Esophagus muscularis mucosa (tissue), 4 donors: ENCODE results near the gene PACSIN3. TPM values are rescaled to one million over a fixed set of nuclear protein-coding genes. Genes with fewer than 3 reads are reported as not detected.

Source experiments
- DNase-seq: peaks from one replicate; pipeline ENCODE4 v3.0.0-alpha.2; 2017; ENCODE audit errors: extremely low spot score
- H3K27ac ChIP-seq, 4 donors: fragments of 200-600 bp; sonication (generic); replicated peaks in 1 of 4; 1 replicate in 3 of 4; 2 replicates in 1 of 4; pipeline ENCODE4 v1.5.1; 2016 to 2019; ENCODE audit warnings: mild to moderate bottlenecking in 1 of 4
- H3K27me3 ChIP-seq, 4 donors: fragments of 200-600 bp; sonication (generic); one replicate each; pipeline versions ENCODE4 v1.5.1 to v1.6.0; 2016 to 2019
- H3K36me3 ChIP-seq, 4 donors: fragments of 200-600 bp; sonication (generic); one replicate each; pipeline ENCODE4 v1.5.1; 2016 to 2019
- H3K4me1 ChIP-seq, 4 donors: fragments of 200-600 bp; sonication (generic); one replicate each; pipeline ENCODE4 v1.5.1; 2016 to 2019
- H3K4me3 ChIP-seq, 4 donors: fragments of 200-600 bp; sonication (generic); 1 replicate in 2 of 4; 2 replicates in 2 of 4; pipeline ENCODE4 v1.5.1; 2016 to 2019; ENCODE audit warnings: mild to moderate bottlenecking in 4 of 4, moderate library complexity in 1 of 4
- H3K9me3 ChIP-seq, 4 donors: fragments of 200-600 bp; sonication (generic); 1 replicate in 3 of 4; 2 replicates in 1 of 4; pipeline ENCODE4 v1.5.1; 2016 to 2019
- EP300 ChIP-seq: sonication (generic); formaldehyde crosslinking; IDR thresholded peaks from one replicate; pipeline ENCODE4 v1.6.1; 2017; ENCODE audit warnings: antibody characterized with exemption
- POLR2A ChIP-seq: fragments of 450-650 bp; IDR thresholded peaks from one replicate; pipeline ENCODE4 v1.6.1; 2017; ENCODE audit warnings: antibody characterized with exemption, moderate library complexity, mild to moderate bottlenecking, low read depth
- POLR2AphosphoS5 ChIP-seq, 2 donors: sonication (generic); formaldehyde crosslinking; IDR thresholded peaks; one replicate each; pipeline ENCODE4 v1.6.1; 2017; ENCODE audit warnings: antibody characterized with exemption in 2 of 2
- WGBS: methylation state at CpG from one replicate; pipeline ENCODE4 v1.1.5; 2018; 5-methylcytosine and 5-hydroxymethylcytosine counted together
- intact Hi-C: fragments of 100-400 bp; cut with DNase I; formaldehyde crosslinking; loops from one replicate; pipeline ENCODE4 v1.15.1; 2023
- total RNA-seq, 4 donors: library from RNA; depleted of rRNA; stranded (reverse); fragments of >200 nt; gene quantifications; one replicate each; pipeline versions ENCODE4 v1.1.0 to v1.2.1, GENCODE V29; 2016
- TF ChIP-seq, protein P1 (sequence below), 3 experiments: fragments of 200-600 bp in 2 of 3; fragments of 450-650 bp in 1 of 3; sonication (generic) in 2 of 3; IDR thresholded peaks; one replicate each; pipeline ENCODE4 v1.5.1; 2017 to 2019; ENCODE audit warnings: antibody characterized with exemption in 3 of 3, mild to moderate bottlenecking in 2 of 3, moderate library complexity in 1 of 3

Gene PACSIN3
- total RNA-seq, 4 donors from 2014 or later, result 43.6 to 89.9 (median 56.0) TPM

DNA sequence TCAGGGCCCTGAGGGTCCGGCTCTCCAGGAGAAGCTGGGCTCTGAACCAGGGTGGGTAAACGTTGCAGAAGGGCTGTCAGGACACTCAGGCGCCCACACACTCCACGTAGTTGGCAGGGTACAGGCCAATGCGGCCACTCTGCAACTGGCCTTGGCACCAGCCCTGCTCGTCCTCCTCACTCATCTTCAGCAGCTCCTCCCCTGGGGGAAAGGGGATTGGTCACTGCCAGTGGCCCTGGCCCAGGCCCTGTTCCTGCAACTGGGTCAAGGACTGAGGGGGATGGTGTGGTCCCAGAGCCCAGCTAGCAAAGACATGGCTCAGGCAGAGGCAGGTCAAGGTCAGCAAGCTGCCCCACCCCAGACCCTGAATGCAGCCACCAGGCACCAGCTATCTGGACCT, 8.4 kb downstream of the PACSIN3 start:
- TF ChIP-seq, protein P1, sequence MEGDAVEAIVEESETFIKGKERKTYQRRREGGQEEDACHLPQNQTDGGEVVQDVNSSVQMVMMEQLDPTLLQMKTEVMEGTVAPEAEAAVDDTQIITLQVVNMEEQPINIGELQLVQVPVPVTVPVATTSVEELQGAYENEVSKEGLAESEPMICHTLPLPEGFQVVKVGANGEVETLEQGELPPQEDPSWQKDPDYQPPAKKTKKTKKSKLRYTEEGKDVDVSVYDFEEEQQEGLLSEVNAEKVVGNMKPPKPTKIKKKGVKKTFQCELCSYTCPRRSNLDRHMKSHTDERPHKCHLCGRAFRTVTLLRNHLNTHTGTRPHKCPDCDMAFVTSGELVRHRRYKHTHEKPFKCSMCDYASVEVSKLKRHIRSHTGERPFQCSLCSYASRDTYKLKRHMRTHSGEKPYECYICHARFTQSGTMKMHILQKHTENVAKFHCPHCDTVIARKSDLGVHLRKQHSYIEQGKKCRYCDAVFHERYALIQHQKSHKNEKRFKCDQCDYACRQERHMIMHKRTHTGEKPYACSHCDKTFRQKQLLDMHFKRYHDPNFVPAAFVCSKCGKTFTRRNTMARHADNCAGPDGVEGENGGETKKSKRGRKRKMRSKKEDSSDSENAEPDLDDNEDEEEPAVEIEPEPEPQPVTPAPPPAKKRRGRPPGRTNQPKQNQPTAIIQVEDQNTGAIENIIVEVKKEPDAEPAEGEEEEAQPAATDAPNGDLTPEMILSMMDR (IDR thresholded peaks at IDR 0.05), result no peak
- no peak for TF ChIP-seq POLR2AphosphoS5 (IDR thresholded peaks at IDR 0.05)
- Histone ChIP-seq H3K9me3 (no peaks in the 10 kb centered on the region), H3K4me1 (peaks cover 52 to 62% (median 55%) of the 10 kb centered on the region in 4 donors), H3K27ac (peak overlapping the region; percentile 98 to 99 (median 98)), H3K36me3 (peaks cover 12 to 60% (median 49%) of the 10 kb centered on the region in 4 donors), H3K27me3 (no peaks in the 10 kb centered on the region), H3K4me3 (peak overlapping the region in 3 of 4 donors; percentile 72 to 99 (median 87))
- intact Hi-C loops, result loop anchor here (5.0 kb wide), 2 partner anchors 89 to 179 kb away; no protein-coding TSS in a partner anchor
- 62% methylated on average over 4 of the region's 6 CpGs for WGBS
- no peak for DNase-seq

DNA sequence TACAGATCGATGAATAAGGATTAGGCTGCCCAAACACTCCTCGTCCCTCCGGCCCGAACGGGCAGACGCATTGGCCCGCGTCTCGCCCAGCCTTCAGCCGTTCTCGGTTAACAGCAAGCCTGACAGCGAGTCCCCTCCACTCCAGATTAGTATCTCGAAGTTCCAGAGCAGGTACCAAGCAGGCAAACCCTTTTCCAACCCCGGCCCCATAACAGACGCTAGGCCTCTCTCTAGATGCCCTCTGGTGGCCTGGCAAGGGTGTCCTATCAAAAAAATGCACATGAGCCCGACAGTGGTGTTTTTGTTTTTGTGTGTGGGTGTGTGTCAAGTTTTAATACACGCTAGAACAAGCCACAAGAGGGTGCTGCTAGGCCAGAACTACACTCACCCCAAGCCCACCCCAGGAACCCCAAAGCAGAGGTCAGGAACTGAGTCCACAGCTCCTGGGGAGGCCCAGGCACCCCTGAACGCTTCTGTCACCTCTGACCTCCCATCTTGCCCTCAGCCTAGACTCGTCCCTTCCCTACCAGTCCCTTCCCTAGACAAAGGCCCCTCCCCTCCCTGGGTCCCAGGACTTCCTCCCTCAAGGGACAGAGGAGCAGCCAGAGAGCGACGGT, 8.9 kb downstream of the PACSIN3 start:
- peak overlapping the region; percentile 98 to 99 (median 98) for H3K27ac ChIP-seq
- H3K9me3 ChIP-seq, result no peaks in the 10 kb centered on the region
- no peaks in the 10 kb centered on the region for H3K27me3 ChIP-seq
- H3K4me3 ChIP-seq, result peak overlapping the region; percentile 72 to 99 (median 86)
- peak; percentile 93 for DNase-seq
- TF ChIP-seq POLR2AphosphoS5 (IDR thresholded peaks at IDR 0.05) (no peak), EP300 (no peak), POLR2A (no peak)
- TF ChIP-seq, protein P1 (IDR thresholded peaks at IDR 0.05), result peak; percentile 55 to 67 (median 62)
- H3K36me3 ChIP-seq, result peaks cover 13 to 63% (median 55%) of the 10 kb centered on the region in 4 donors
- 2% methylated on average over 19 of the region's 21 CpGs for WGBS
- peaks cover 52 to 62% (median 57%) of the 10 kb centered on the region in 4 donors for H3K4me1 ChIP-seq
- intact Hi-C loops, result loop anchor here (5.0 kb wide), 2 partner anchors 90 to 180 kb away; no protein-coding TSS in a partner anchor

DNA sequence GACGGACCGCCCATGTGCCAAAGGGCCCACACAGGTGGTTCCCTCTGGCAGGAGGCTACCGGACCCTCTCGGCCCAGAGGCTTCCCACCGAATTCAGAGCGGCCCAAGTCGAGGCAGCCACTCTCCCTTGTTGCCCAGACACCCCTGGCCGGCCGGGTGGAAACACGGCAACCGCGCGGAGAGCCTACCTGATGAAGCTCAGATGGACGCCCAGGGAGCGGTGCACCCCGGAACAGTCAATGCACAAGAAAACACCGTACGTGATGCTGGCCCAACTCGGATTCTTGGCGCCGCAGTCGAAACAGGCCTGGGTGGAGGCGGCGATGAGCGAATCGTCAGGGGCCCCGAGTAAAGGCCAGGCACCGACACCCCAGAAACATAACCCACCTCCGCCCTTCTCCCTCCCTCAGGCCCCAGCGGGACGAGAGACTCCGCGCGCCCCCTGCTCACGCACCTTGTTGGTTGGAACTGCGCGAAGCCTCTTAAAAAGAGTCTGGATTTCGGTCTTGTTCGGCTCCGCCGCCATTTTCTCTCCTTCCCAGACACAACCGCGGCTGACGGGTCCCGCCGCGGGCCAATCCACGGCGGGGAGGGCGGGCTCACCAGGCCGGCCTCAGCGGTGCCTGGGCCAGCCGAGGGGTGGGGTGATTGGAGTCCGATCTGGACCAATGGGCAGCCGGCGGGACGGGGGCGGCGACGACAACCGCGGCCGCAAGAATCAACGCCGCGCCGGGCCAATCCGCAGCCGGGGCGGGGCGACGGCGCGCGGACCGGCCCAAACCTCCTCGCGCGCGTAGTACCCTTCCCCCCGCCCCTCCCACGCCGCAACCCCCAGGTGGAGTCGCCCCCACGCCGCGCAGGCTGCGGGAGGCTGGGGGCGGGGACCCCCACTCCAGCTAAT, 9.7 kb downstream of the PACSIN3 start, which contains the start of gene ARFGAP2:
ARFGAP2 (minus strand) TSS at position 552 of the 901 bp plus-strand sequence; CDS start at position 526, 26 bp downstream.
- no peak for TF ChIP-seq POLR2A
- TF ChIP-seq, protein P1 (IDR thresholded peaks at IDR 0.05), result no peak
- TF ChIP-seq POLR2AphosphoS5 (IDR thresholded peaks at IDR 0.05), result peak; percentile 85 to 87
- Histone ChIP-seq H3K36me3 (peaks cover 13 to 69% (median 59%) of the 10 kb centered on the region in 4 donors), H3K4me3 (peak within 1 kb of the TSS; percentile 72 to 99 (median 86)), H3K9me3 (no peaks in the 10 kb centered on the region), H3K27me3 (no peaks in the 10 kb centered on the region), H3K27ac (peak within 1 kb of the TSS; percentile 98 to 99 (median 98)), H3K4me1 (peaks cover 57 to 68% (median 65%) of the 10 kb centered on the region in 4 donors)
- peak; percentile 99 for DNase-seq
- under 1% methylated on average over 26 of the region's 89 CpGs for WGBS
- intact Hi-C loops, result loop anchor here (5.0 kb wide), 2 partner anchors 91 to 181 kb away; no protein-coding TSS in a partner anchor

DNA sequence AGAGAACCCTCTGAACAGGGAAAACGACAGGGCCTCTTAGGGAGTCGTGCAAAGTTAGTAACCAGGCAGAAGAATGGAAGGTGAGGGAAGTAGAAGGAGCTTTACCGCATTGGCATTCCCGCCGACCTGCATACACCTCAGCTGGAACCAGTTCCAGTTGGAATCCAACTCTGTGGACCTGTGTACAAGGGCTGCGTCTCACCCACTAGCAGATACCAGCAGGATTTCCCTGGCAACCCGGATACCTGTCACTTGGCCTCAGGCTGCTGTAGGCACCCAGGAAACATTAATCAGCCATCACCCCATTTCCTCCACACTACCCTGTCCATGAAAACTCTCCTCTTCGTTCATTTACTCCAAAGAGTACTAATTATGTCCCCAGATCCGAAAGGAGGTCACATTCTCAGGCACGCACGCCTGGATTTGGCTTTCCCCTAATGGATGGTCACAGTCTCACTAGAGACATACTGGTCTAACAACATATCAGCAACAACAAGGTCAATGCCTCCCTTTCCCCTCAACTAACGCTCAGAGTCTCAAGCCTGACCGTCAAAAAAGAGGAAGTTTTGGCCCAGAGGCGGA, 10.4 kb downstream of the PACSIN3 start:
- H3K4me1 ChIP-seq, result peaks cover 64 to 76% (median 70%) of the 10 kb centered on the region in 4 donors
- H3K27ac ChIP-seq, result peak overlapping the region; percentile 98 to 99 (median 98)
- no peak for DNase-seq
- H3K36me3 ChIP-seq, result peaks cover 16 to 76% (median 67%) of the 10 kb centered on the region in 4 donors
- intact Hi-C loops, result loop anchor here (5.0 kb wide), 2 partner anchors 91 to 181 kb away; no protein-coding TSS in a partner anchor
- H3K9me3 ChIP-seq, result no peaks in the 10 kb centered on the region
- WGBS, result 33% methylated on average over 14 of the region's 14 CpGs
- no peak for TF ChIP-seq POLR2AphosphoS5 (IDR thresholded peaks at IDR 0.05)
- TF ChIP-seq, protein P1 (IDR thresholded peaks at IDR 0.05), result no peak
- no peak for TF ChIP-seq EP300
- TF ChIP-seq POLR2A, result no peak
- H3K4me3 ChIP-seq, result peak overlapping the region; percentile 72 to 99 (median 86)
- no peaks in the 10 kb centered on the region for H3K27me3 ChIP-seq
